ENCODE data around the gene FIZ1.

DNA sequence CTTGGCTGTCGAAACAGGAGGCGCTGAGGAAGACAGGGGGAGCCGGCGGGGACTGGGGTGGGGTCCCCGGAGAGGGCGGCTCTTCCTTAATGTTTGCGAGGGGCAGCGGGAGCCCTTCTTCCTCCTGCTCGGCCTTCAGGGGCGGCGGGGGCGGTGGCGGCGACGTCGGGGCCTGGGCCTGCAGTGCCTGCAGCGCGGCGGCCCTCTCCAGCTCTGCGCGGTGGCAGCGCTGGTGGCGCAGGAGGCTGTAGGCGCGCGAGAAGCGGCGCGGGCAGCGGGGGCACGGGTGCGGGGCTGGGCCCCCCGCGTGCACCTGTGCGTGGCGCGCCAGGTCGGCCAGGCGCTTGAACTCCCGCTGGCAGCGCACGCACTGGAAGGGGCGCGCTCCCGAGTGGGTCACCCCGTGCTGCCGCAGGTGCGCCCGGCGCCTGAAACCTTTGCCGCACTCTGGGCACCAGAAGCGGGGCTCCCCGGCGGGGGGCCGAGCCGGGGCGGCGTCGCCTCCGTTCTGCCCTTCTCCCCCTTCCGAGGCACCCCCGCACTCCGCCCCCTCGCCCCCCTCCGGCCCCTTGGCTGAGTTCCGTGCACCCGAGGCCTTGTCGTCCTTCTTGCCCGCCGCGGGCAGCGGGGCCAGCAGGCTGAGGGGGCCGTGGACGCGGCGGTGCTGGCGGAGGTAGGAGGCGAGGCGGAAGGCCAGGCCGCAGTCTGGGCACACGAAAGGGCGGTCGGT, 21.1 kb downstream of the FIZ1 start:
- TF ChIP-seq POLR2A (IDR thresholded peaks at IDR 0.05) (no peak), CTCF (IDR thresholded peaks at IDR 0.05) (no peak)
